PFSK-1 (cell line): ENCODE data around the gene ZBTB16.
A peak's percentile ranks its signal among the peaks of the same experiment; 100 is the strongest.

ENCODE experiments used
- FOXP2 ChIP-seq: optimal IDR thresholded peaks from 2 replicates; pipeline ENCODE3; 2011; ENCODE audit warnings: borderline replicate concordance, control low read depth, inconsistent platforms; ENCODE audit not compliant: insufficient read depth; ENCODE audit errors: extremely low read length, extremely low read depth
- POLR2AphosphoS5 ChIP-seq: IDR thresholded peaks from 2 replicates; pipeline ENCODE4 v1.6.1; 2012; ENCODE audit warnings: low read depth, mild to moderate bottlenecking, control low read depth, low read length, moderate library complexity
- REST ChIP-seq, 2 experiments: IDR thresholded peaks; 2 replicates each; pipeline versions ENCODE4 v1.6.1 to v1.8.0; 2011 to 2012; ENCODE audit warnings: low read depth in 2 of 2, low read length in 2 of 2, control low read depth in 1 of 2, inconsistent platforms in 1 of 2, mild to moderate bottlenecking in 1 of 2, moderate library complexity in 1 of 2; ENCODE audit not compliant: insufficient read depth in 1 of 2
- SIN3A ChIP-seq: IDR thresholded peaks from 2 replicates; pipeline ENCODE4 v1.6.1; 2012; ENCODE audit warnings: mild to moderate bottlenecking, low read length, moderate library complexity, borderline replicate concordance; ENCODE audit not compliant: insufficient read depth
- TAF1 ChIP-seq: IDR thresholded peaks from 2 replicates; pipeline ENCODE4 v1.6.1; 2012; ENCODE audit warnings: low read length, control low read depth, borderline replicate concordance; ENCODE audit not compliant: insufficient read depth

Gene ZBTB16

GRCh38 chr11:114195981-114196731, 136.6 kb downstream of the ZBTB16 start:
- no peak for TF ChIP-seq REST (IDR thresholded peaks at IDR 0.05; ENCODE audit: insufficient read depth in 1 of 2, low read depth in 2 of 2, low read length in 2 of 2)
- TF ChIP-seq SIN3A, result no peak
- no peak for TF ChIP-seq POLR2AphosphoS5
- no peak for TF ChIP-seq TAF1
- no peak for TF ChIP-seq FOXP2

- TF ChIP-seq REST (IDR thresholded peaks at IDR 0.05; ENCODE audit: insufficient read depth in 1 of 2, low read depth in 2 of 2, low read length in 2 of 2) (no peak), POLR2AphosphoS5 (no peak), TAF1 (no peak), SIN3A (no peak), FOXP2 (no peak)
Observed at GRCh38 chr11:114196997-114197703, 137.6 kb downstream of the ZBTB16 start.

GRCh38 chr11:114197799-114198500, 138.4 kb downstream of the ZBTB16 start:
- TF ChIP-seq REST (IDR thresholded peaks at IDR 0.05; ENCODE audit: insufficient read depth in 1 of 2, low read depth in 2 of 2, low read length in 2 of 2), result peak; percentile 58 to 88; a peak in 3 of 4 replicates
- TF ChIP-seq FOXP2, result no peak

GRCh38 chr11:114199051-114199450, 139.5 kb downstream of the ZBTB16 start:
- no peak for TF ChIP-seq SIN3A
- TF ChIP-seq TAF1, result no peak
- TF ChIP-seq POLR2AphosphoS5, result no peak
- TF ChIP-seq REST (IDR thresholded peaks at IDR 0.05; ENCODE audit: insufficient read depth in 1 of 2, low read depth in 2 of 2, low read length in 2 of 2), result no peak
- no peak for TF ChIP-seq FOXP2
